ENCODE results near the gene CASP5. TPM values are rescaled to one million over a fixed set of nuclear protein-coding genes. Genes with fewer than 3 reads are reported as not detected.
"Not testable (repeated sequence)": the region's sequence is repeated elsewhere in the genome, so short reads cannot be mapped to it uniquely, and the experiment has no call there.

CASP5 gene
- total and polyA plus RNA-seq, 12 donors: 0.27 to 4.2 (median 0.81) TPM; not detected in 6

- H3K9me3 ChIP-seq (replicated peaks in 1 of 3): no peaks in the 10 kb centered on the region
- no peaks in the 10 kb centered on the region for H3K27me3 ChIP-seq
- no peaks in the 10 kb centered on the region for H3K36me3 ChIP-seq (replicated peaks in 1 of 2)
- TF ChIP-seq CTCF (IDR thresholded peaks at IDR 0.05): no peak
- no peak for TF ChIP-seq POLR2A (IDR thresholded peaks at IDR 0.05)
- DNase-seq: no peak
- no peak overlapping the region for H3K27ac ChIP-seq
- intact Hi-C loops (cut with DNase I): no loop called here
- no peak overlapping the region for H3K4me3 ChIP-seq
- peaks cover 0 to 7% of the 10 kb centered on the region in 2 donors for H3K4me1 ChIP-seq (replicated peaks in 1 of 2)
- 40 to 87% (median 76%) methylated on average over 3 of the region's 3 CpGs for WGBS, 4 donors
Measured at GRCh38 chr11:105042178-105042577, 19.2 kb upstream of the CASP5 start.

- H3K27ac ChIP-seq: no peak overlapping the region
- no peaks in the 10 kb centered on the region for H3K36me3 ChIP-seq (replicated peaks in 1 of 2)
- DNase-seq: no peak
- 62 to 85% (median 83%) methylated on average over 2 of the region's 2 CpGs for WGBS, 4 donors
- H3K4me3 ChIP-seq: no peak overlapping the region
- no peak for TF ChIP-seq POLR2A (IDR thresholded peaks at IDR 0.05)
- TF ChIP-seq CTCF (IDR thresholded peaks at IDR 0.05): no peak
- H3K9me3 ChIP-seq (replicated peaks in 1 of 3): no peaks in the 10 kb centered on the region
- intact Hi-C loops (cut with DNase I): no loop called here
- peaks cover 0 to 5% of the 10 kb centered on the region in 2 donors for H3K4me1 ChIP-seq (replicated peaks in 1 of 2)
- H3K27me3 ChIP-seq: no peaks in the 10 kb centered on the region
Measured at GRCh38 chr11:105040703-105041102, 17.7 kb upstream of the CASP5 start.

- 21 to 53% (median 36%) methylated on average over 3 of the region's 3 CpGs for WGBS, 4 donors
- Histone ChIP-seq H3K4me1 (replicated peaks in 1 of 2) (no peaks in the 10 kb centered on the region), H3K4me3 (peak within 1 kb of the TSS in 1 of 4 donors; percentile 53), H3K27me3 (no peaks in the 10 kb centered on the region), H3K36me3 (replicated peaks in 1 of 2) (no peaks in the 10 kb centered on the region), H3K9me3 (replicated peaks in 1 of 3) (no peaks in the 10 kb centered on the region), H3K27ac (peak within 1 kb of the TSS in 4 of 5 donors; percentile 3 to 80 (median 50))
- intact Hi-C loops (cut with DNase I): no loop called here
- peak in 6 of 7 donors; percentile 38 to 64 (median 46) for DNase-seq
- peak in 1 of 2 donors; percentile 15 for TF ChIP-seq POLR2A (IDR thresholded peaks at IDR 0.05)
- no peak for TF ChIP-seq CTCF (IDR thresholded peaks at IDR 0.05)
Measured at GRCh38 chr11:105034813-105035620, 12.0 kb upstream of the CASP5 start, which contains the start of gene CASP1. CASP1 (minus strand) TSS chr11:105035144; CDS start chr11:105035113, 31 bp downstream.

GRCh38 chr11:105034388-105034787, 11.4 kb upstream of the CASP5 start:
- H3K4me1 ChIP-seq (replicated peaks in 1 of 2); DNase-seq; H3K27me3 ChIP-seq; H3K36me3 ChIP-seq (replicated peaks in 1 of 2); intact Hi-C loops (cut with DNase I); H3K9me3 ChIP-seq (replicated peaks in 1 of 3): not testable (repeated sequence)
- WGBS, 4 donors: 54 to 75% (median 69%) methylated on average over 2 of the region's 2 CpGs
- Histone ChIP-seq H3K27ac (peak overlapping the region in 3 of 5 donors; percentile 33 to 80 (median 68)), H3K4me3 (peak overlapping the region in 1 of 4 donors; percentile 53)

All from adrenal gland (tissue), 12 donors.